Forelimb muscle (tissue), 1 donor: Measurements from ENCODE around the gene EDEM3. TPM values are rescaled to one million over a fixed set of nuclear protein-coding genes. Genes with fewer than 3 reads are reported as not detected.
"Not testable (repeated sequence)": the region's sequence is repeated elsewhere in the genome, so short reads cannot be mapped to it uniquely, and the experiment has no call there.

ENCODE experiments used
- DNase-seq: peaks from one replicate; pipeline ENCODE4 v3.0.0-alpha.2; 2013; ENCODE audit warnings: low read depth
- polyA plus RNA-seq: library from polyadenylated mRNA; unstranded; fragments of 120-200 nt; gene quantifications from one replicate; pipeline ENCODE4 v1.2.1, GENCODE V29; 2013; ENCODE audit not compliant: insufficient read length

EDEM3 gene
- polyA plus RNA-seq, 1 donor, result 23.9 TPM

DNA sequence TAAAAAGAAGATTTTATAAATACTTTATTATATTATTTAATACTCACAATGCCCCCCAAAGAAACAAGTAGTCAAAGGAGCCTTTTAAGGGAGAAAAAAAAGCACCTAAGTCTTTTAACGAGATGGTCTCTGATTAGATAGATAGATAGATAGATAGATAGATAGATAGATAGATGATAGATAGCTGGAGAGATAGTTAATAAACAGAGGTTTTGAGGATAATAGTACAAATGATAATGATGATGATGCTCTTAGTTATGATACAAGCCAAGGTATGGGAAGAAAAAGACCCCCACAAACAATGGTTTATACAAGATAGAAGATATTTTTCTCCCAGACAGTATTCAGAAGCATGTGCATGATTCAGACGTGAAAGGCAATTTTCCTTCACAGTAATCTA lies 14.6 kb upstream of the EDEM3 start:
- DNase-seq, result no peak

DNA sequence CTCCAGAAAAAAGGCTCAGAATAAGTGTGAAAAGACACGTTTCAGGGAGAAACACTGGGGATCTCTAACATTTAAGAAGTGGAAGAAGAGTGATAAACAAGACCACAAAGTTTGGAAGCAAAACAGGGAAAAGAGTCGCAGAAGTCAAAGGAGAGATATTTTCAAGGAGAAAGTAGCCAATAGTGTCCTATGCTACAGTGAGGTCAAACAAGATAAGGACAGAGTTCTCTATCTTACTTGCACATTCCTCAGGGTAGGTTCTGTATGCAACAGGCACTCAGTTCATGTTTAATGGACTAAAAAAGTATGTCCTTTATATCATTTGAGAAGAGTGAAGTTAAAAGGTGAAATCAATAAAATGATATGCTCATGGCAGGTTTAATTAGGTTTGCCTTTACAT lies 13.8 kb upstream of the EDEM3 start:
- DNase-seq, result no peak

DNA sequence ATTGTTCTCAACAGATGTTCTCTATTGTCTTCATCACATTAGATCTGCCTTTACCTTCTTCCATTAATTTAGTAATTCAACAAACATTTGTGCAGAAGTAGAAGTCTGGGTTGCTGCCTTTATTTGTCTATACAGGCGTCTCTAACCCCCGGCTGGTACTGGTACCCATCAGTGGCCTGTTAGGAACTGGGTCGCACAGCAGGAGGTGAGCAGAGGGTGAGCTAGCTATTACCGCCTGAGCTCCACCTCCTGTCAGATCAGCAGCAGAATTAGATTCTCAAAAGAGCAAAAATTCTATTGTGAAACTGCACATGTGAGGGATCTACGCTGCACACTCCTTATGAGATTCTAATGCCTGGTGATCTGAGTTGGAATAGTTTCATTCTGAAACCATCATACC lies 12.9 kb upstream of the EDEM3 start:
- DNase-seq, result no peak

DNA sequence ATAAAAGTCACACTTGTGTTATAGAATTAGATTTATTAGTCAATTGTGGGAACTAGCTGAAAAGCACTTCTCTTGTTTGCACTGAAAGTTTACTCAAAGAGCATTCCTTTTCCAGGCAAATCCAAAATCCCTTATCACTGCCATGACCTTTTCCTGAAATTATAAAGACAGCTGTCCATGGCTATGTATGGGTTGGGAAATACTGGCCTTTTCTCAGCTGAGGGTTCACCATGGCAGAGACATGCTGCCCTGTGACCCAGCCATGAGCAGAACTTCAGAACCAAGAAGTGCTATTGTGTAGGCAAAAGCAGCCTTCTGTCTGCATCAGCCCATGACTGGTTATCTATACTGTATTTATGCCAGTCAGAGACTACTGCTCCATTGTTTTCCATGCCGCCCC lies 9.8 kb upstream of the EDEM3 start:
- DNase-seq, result no peak

DNA sequence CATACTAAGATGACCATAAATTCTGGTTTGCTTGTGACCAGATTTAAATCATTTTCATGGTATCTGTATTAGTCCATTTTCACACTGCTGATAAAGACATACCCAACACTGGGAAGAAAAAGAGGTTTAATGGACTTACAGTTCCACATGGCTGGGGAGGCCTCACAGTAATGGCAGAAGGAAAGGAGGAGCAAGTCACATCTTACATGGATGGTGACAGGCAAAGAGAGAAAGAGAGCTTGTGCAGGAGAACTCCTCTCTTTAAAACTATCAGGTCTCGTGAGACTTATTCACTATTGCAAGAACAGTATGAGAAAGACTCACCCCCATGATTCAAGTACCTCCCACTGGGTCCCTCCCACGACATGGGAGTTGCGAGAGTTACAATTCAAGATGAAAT lies 8.9 kb upstream of the EDEM3 start:
- not testable (repeated sequence) for DNase-seq

DNA sequence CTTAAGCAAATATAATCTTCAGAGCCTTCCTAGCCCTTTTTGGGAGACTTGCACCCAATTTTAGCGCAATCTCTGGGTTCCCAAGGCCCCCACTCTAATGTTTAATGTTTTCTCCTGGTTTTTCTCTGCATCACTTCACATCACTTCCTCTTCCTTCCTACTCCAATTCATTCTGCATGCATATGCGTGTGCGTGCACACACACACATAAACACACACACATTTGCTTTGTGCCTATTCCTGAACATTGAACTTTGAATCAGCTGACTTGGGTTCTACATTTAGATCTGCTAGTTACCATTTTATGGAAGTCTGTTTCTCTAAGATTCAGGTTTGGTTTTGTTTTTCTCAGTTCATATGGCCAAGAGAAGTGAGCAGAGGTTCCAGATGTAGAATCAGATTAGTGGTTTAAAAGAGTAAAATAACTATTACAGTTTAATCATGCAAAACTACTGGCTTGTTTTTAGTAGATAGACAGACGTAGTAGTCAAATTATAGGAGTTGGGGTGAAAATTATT lies 7.4 kb upstream of the EDEM3 start:
- no peak for DNase-seq

DNA sequence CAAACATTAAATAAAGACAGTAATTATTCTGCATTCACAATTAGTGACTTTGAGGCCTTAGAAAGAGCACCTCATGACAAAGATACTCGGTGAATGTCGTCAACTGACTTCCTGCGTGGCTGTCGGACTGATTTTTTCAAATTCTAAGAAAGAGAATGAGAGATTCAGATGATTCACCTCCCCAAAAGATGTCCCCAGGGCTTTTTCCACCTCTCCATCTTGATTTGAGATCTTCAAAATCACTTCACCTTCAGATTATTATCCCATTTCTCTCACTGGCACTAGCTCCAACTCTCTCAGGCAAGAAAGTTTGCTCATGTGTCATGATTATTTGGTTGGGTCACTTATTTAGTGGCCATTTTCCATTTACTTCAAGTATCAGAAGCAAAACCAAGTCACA lies 5.0 kb upstream of the EDEM3 start:
- DNase-seq, result no peak

DNA sequence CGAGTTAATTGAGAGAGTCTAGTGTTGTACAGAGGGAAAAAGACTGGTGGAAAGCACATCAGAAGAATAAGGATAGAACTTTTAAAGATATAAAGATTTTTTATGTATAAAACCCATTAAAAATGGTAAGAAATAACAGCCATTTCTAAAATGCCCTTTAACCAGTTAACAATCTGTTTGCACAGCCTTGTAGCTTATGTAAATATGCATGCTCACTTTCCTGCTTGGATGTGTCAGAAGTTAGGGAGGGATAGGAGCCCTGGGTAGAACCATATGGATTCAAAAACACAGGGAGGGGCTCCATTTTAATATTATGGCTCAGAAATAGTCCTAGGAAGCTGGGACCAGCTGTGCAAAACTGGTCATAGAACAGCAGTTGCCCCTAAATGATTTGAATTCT lies 4.5 kb upstream of the EDEM3 start:
- DNase-seq, result no peak

DNA sequence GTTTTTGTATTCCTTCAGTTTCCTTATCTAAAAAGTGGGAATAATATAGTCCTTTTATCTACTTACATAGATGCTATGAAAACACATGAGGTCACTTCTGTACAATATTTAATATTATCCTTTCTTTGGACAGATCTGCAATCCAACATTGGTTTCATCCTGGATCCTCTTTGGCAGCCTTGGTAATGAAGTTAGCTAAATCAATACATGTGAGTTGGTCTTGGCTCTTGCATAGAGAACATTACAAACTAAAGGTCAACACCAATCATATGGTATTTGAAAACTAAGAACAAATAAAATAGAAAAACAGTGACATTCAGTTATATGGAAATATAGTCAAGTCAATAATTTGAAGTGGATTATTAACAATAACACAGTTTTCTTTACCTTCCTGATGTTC lies 3.2 kb upstream of the EDEM3 start:
- DNase-seq, result no peak

DNA sequence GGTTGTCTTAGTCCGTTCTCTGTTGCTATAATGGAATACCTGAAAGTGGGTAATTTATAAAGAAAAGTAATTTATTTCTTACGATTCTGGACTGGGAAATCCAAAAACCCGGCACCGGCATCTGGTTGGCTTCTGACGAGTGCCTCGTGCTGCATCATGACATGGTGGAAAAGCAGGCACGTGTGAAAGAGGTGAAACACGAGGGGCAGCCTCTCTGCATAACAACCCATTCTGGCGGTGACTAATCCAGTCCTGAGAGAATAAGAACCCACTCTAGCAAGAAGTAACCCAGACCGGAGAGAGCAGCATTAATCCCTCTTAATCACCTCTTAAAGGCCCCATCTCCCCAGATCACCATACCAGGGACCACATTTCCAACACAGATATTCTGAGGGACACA lies 2.7 kb upstream of the EDEM3 start:
- DNase-seq, result no peak

DNA sequence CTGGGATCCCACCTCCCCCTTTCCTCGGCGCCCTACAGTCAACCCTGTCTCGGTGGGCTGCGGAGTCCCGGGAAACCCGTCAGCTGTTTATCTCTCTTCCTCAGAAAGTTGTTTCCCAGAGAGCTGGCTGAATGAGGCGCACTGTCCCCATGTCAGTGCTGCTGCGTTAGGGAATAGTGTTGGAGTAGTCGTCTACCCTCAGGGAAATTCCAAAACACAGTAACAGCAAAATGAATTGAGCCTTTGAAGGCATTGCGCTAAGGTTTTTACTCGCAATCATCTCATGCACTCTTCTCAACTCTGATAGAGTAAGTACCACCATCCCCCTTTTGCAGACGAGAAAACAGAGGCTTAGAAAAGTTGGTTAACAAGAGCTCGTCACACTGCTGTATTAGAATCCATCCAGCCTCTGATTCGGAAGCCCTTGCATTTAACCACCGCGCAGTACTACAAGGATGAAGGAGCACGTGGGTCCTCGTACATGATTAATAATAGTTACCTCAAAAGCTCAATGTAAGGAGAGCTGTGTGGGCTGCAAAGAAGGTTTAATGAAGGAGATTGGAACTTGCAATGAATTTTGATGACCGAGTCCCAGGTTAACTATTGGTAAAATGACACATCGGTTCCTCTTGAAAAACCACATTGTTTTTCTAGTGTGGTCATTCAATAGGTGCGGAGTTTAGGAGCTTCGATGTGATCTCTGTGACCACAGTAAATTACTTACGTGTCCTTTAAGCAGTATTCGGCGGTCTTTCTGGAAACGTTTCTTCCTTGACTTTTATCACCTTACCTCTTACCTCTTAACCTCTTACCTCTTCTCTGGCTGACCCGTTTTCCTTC lies 788 bp upstream of the EDEM3 start:
- DNase-seq, result no peak

DNA sequence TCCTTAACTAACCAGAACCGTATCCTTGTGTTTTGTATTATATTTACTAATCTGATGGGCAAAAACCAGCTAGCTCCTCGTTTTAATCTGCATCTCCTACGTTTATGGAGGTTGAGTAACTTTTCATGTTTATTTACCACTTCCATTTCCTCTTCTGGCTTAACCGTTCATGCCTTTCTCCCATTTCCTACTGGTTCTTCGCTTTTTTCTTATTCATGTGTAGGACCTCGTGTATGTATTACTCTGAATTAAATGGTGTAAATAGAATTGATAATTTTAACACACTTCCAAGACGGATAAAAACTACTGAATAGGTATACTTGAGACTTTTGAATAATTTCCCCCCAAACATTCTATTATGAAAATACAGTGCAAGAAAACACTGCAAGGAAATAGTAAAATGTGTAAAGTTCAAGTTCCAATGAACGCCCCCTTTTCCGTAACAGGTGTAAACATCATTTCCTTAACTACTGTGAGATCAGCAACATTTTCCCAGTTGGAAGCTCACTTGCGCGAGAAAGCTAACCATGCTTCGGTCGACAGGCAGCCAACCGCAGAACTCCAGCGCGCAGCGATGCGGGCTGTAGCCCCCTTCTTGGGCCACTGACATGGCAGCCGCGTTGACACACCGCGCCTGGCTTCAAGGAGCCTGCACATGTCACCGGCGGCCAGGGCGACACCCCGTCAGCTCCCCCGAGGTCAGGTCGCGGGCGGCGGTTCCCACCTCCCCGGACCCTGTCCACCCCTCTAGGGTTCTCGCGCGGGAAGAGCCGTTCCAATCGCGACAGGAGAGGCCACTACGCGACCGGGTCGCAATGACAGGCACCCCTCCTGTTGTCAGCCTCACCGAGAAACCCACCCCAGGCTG lies 816 bp downstream of the EDEM3 start:
- DNase-seq, result no peak

DNA sequence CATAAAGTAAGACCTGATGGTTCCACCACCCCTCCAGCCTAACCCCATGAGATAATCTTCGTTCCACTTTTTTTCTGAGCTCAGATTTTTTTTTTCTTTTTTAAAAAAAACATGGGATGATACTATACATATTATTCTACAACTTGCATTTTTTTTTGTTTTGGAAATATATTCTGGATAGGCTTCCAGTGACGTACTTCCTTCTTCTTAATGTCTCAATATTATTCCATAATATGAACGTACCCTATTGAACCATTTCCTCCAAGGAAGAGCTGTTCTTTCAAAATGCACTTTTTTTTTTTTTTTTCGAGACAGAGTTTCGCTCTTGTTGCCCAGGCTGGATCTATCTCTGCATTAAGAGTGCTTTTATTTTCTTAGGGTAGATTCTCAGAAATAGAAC lies 1.5 kb downstream of the EDEM3 start:
- DNase-seq, result no peak

DNA sequence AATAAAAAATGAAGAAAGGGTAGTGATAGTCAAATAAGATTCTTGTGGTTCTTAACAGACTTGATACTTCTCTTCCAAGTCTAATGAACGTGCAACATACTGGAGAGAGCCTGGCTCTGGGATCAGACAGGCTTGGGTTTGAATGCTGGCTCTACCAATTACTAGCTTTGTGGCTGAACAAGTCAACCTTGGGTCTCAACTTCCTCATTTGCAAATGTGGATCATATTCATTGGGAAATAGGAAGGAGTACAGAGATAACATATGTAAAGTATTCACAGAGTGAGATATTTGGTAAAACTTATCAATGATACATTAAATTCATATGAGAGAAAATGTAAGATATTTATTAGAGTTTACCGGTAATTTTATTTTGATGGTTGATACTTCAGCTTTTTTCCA lies 2.0 kb downstream of the EDEM3 start:
- no peak for DNase-seq

DNA sequence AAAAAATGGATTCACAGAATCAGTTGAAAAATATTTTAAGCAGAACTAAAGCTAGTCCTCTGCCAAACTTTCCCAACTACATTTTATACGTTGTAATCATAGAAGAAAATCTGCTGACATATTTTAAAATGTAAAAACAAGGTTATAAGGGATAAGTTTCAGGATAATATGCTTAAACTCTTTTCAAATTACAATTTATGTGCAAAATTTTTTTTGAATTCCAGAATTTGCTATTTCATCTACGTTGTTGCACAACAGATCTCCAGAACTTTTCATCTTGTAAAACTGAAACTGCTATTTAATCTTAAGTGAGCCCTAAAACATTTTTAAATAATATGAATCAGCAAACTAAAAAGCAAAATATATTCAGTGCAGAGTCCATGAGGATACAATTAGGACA lies 5.9 kb downstream of the EDEM3 start:
- DNase-seq, result no peak

DNA sequence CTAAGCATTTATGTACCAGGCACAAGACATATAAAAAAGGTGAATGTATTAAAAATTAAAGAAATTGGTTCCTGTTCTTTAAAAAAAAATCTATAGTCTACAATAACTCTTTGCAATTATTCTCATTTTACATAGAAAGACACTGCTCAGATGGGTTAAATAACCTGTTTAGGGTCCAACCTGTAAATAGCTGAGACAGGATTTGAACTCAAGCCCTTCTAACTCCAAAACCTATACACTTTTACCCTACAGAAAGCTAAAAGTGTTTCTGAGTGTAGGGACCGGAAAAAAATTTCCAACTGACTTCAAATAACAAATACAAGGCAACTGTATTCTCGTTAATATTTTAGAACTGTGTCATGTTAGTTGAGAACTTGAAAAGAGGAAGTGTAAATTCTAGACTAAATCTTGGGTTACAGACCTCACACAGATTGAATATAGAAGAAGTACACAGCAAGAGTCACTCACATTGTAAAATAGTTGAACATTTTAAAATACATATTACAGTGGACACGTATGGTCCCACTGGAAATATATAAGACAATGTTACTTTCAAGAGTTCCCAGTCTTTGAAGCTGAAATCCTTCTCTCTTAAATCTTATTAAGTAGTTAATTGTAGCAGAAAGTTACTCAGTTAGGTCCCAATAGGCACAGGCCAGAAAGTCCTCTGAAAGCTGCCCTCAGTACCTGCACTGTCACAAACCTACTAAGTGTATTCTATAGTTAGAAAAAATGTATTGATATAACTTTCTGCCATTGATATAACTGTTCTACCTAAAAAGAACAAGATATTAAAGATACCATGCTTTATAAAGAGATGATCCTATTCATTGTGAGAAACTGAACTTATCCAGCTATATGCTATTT lies 7.3 kb downstream of the EDEM3 start:
- DNase-seq, result no peak

DNA sequence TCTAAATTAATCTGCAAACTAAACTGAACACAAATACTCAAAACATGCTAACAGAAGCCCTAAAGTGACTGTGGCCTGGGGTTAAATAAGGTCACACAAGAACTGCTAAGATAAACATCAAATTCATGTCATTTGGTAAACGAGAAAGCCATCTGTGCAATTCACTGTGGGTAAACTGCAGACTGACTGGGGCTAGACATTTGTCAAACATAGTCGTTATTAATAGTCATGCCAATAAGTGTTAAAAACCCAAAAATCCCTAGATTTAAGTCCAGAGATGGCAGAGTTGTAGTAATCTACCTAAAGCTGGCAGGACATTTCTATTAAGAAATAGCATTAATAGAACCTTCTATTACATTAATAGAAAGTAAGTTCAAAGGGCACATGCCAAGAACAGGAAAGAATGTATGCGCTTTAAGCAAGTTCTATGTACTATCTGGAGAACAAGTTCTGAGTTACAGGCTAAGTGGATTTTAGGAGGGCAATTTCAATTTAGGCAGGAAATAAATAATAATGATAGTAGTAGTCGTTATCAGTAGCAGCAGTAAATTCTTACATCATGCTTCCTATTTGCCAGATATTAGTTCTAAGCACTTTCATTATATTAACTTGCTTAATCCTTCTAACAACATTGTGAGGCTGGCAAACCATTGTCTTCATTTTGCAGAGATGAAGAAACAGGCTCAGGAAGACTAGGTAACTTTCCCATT lies 8.6 kb downstream of the EDEM3 start:
- DNase-seq, result no peak

DNA sequence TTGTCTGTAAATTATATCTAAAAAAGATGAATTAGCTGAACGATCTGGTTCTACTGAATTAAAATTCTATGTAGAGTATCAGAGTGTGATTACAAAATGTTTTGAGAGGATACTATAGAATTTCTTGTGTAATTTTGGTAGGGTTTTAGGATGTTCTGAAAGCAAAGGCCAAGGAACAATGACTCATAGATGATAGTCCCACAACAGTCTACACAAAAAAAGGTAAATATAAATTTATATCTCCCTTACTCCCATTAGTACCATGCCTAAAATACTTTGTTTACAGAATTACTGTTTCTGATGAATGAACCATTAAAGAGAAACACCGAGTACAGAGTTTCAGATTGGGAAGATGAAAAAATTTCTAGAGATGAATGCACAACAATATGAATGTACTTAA lies 9.5 kb downstream of the EDEM3 start:
- no peak for DNase-seq

DNA sequence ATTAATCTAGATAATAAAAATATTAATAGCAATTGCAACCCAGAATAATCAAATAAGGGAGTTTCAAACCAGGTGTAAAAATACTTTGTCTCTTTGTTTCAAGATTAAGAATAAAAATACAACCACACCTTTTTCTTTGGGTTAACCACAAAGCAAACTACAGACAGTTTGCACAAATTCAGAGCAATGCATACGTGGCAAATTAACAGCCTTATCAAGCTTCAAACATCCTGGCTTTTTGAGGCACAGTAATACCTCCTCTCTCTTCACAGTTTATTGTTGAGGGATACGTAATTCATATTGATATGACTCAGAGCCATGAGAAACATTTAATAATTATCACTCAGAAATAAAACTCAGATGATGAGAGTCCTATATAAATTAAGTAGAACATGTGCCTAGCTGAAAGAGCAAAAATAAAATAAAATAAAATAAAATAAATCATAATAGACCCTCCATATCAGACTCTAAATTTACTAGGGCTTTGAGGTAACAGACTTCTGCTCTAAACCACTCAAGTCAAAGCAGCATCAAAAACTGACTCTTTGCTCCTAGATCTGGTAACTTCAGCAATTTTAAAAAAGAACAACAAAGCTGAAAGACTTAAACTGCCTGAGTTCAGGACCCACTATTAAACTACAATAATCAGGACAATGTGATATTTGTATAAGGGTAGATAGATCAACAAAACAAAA lies 11.4 kb downstream of the EDEM3 start:
- no peak for DNase-seq

DNA sequence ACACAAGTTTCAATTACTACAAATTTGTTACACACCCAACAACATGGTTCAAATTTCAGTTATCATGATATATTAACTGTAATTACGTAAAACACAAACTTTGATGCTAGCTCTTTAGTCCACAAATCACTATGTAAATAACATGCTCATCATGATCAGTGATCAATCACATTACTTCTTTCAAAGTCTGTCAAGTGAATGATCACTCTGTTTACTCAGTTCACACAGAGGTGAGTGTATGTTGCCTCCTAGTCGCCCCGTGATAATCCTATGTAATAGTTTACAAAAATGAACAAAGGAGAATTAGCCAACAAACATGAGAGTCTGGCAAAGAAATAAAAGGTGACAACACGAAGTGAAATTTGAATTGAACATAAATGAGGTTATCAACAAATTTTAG lies 14.3 kb downstream of the EDEM3 start:
- no peak for DNase-seq

DNA sequence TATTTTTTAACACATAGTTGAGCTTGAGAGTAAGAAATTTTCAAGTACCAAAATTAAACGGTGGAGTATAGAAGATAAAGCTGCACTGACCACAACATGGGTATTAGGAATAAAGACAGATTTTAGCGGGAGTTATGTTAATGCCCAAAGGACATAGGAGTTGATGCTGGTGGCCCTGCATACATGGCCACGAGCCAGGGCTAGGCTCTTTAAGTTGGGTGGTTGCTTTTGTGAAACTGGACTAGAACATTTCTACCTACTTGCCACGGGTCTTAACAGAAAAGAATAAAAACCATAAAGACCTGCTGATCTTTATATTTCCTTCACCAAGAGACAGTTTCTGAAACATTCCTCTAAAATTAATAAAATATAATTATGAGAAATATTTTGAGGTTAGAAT lies 14.9 kb downstream of the EDEM3 start:
- DNase-seq, result no peak
